Activated effector memory CD4-positive, alpha-beta T cell treated with anti-CD3 and anti-CD28 coated beads, Interleukin-2, amount 50 U/mL, for 16 hours (primary cell): Measurements from ENCODE around the gene SYT11.
"Not testable (repeated sequence)": the region's sequence is repeated elsewhere in the genome, so short reads cannot be mapped to it uniquely, and the experiment has no call there.

Source experiments
- DNase-seq: peaks from one replicate; pipeline ENCODE4 v3.0.0-alpha.2; 2020

The SYT11 gene

DNA sequence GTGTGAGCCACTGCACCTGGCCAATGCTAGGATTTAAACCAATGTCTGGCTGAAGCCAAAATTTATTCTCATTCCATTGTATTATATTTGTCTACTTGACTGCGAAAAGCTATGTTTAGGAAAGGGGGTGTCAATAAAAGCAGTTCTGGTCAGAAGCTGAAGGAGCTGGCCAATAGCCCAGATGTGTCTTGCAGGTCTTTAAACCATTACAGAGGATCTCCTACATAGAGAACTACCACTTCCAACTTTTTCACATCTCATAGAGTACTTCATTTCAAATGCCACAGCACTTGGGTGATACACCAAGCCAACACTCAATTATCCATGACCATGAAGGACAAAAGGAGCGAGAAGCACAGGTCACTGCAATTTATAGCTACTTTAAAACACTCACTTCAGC lies 2.5 kb downstream of the SYT11 start:
- no peak for DNase-seq

DNA sequence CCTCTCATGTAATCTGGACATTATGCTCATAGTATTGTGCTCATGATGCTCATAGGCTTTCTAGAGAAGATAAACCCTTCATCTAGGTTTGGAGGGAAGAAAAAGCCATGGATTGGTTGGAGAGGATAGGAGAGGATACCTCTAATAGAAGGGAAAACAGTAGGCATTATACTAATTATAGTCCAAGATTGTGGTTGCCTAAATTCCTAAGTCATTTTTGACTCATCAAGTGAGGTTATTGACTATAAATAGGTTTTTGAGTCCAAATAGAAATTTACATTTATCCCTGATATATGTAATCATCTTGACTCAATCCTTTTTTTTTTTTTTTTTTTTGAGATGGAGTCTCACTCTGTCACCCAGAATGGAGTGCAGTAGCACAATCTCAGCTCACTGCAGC lies 5.0 kb downstream of the SYT11 start:
- DNase-seq: no peak

- DNase-seq: no peak
Measured at GRCh38 chr1:155867766-155868165, 8.4 kb downstream of the SYT11 start.

- DNase-seq: no peak
Measured at GRCh38 chr1:155871390-155871789, 12.0 kb downstream of the SYT11 start.

DNA sequence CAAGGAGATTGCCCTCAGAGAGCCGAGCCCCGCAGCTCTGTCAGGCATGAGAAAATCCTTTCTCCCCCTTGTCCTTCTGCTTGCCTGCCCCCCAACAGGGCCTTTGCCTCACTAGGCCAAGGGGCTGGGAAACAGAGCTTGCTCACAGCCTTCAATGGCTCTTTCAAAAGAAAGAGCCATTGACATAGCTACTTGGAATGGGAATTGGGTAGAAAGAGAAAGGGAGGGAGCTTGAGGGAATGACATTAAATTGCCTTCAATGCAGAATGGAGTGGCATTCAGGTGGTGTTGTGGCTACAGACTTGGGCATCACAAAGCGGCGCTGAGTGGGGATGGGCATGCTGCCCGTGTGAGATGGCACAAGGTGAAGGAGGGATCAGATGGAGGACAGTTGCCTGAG lies 13.2 kb downstream of the SYT11 start:
- DNase-seq: no peak

DNA sequence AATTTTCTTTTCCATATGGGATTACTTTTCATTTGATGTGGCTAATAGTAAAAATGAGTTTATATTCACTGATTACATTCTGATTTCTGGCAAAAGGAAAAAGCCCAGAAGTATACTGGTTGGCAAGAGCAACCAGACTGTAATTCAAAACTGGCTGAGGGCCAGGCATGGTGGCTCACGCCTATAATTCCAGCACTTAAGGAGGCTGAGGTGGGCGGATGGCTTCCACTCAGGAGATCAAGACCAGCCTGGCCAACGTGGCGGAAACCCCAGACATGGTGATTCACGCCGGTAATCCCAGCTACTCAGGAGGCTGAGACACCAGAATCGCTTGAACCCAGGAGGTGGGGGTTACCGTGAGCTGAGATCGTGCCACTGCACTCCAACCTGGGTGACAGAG lies 14.5 kb downstream of the SYT11 start:
- DNase-seq: no peak

DNA sequence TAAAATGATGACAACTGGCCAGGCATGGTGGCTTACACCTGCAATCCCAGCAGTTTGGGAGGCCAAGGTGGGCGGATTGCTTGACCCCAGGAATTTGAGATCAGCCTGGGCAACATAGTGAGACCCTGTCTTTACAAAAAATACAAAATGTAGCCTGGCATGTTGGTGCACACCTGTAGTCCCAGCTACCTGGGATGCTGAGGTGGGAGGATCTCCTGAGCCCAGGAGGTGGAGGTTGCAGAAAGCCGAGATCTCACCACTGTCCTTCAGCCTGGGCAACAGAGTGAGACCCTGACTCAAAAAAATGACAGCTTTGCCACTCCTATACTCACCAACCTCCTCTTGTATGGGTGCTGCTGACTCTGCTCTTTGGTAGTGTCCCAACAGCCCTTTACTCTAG lies 18.6 kb downstream of the SYT11 start:
- DNase-seq: no peak

- no peak for DNase-seq
Measured at GRCh38 chr1:155880251-155880650, 20.9 kb downstream of the SYT11 start.

GRCh38 chr1:155880950-155881349 lies 21.6 kb downstream of the SYT11 start:
- no peak for DNase-seq

DNA sequence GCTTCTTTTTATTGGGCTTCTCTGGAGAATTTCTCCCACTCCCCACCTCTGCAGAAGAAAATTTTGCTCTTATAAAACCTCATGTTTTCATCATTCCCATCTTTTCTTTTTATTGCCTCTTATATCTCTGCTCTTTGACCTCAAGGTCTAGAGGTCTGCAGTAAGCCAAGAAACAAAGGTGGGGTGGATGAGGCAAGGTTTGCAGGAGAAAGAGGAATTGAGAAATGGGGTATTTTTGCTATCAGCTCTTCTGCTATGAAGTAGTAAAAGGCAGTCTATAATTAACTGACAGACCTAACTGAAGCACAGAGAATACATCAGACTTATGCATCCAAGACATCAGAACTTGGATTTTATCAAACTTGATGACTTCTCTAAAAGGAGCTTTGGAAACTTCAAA lies 22.9 kb downstream of the SYT11 start:
- no peak for DNase-seq

DNA sequence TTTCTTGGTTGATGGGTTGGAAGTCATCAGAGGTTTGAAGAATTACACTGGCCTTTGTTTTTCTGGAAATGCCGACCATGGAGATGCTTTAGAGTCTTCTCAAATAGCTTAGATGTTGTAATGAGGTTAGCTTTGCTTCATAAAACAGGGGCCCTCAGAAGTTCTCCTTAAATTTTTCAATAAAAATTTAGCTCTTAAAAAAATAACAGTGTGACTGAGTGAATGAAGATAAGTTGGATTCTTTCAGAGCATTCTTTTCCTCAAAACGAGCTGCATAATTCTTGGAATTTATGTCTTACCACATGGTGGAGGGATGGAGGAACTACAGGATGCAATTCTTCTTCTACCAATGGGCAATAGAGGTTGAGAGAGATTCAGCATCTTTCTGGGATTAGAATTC lies 23.4 kb downstream of the SYT11 start:
- DNase-seq: no peak

DNA sequence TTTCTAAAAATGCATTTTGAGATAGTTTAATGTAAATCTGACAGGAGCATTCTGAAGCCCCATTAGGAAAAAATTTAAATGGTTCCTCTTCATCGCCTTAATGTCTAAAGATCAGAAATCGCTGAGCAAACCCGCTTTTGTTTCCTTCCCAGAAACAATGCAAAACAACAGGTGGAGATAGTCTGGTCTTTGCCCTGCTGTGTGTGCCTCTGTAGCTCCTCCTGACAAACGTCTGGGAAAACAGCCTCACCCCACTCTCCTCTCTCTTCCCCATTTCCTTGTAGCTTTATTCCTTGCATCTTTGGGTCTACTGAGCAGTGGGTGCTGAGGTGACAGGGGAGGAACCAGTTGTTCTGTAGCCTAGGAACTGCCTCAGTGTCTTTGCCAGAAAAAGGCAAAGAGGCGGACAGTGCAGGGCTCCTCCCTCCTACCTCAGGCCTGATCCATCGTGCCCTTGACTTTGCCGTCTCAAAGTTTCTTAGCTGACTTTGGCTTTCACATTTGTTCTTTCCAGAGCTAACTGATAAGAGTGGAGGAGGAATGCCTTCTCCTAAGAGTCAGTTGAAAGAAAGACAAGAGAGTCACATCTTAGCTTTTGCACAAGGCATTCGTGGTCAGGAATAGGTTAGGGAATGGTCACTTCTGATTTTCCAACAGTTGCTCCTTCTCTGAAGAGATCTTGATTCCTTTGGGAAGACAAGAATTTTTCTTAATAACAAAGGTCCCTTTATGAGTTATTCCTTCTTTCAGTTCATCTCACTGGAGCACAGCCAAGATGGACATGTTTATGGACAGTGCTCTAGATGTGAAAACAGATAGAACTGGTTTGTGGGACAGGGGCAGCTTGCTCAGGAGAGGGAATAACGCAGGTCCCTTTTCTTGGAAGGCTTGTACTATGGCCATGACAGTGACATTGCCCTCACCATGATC lies 24.9 kb downstream of the SYT11 start:
- no peak for DNase-seq

DNA sequence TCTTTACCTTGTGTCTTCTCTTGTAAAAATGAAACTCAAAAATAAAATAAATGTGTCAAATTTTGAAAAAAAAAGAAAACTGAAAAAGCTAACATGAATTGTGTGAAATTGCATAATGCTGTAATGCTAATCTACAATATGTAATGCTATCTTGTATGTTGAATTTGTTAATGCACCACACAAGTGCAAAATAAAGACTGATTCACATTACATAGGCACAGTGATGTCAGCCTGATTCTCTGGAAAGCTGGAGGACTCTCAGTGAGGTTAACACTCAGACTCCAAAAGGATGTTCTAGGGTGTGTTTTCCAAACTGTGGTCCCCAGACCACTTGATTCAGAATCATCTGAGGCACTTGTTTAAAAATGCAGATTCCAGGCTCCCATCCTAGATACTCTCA lies 25.6 kb downstream of the SYT11 start:
- no peak for DNase-seq

GRCh38 chr1:155888481-155888880 lies 29.1 kb downstream of the SYT11 start:
- DNase-seq: no peak

DNA sequence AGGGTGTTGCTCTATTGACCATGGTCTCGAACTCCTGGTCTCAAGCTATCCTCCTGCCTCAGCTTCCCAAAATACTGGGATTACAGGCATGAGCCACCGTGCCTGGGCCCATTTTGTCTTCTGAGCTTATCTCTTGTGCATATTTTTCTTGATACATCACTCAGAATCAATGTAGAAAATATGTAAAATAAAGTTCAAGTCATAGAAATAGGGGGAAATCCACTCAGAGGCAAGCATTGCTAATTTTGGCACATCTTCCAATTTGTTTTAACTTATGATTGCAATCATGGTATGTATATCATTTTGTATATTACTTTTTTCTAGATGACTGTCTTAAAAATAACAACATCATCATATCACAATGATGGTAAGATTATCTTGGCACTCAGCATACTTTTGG lies 30.2 kb downstream of the SYT11 start:
- no peak for DNase-seq

DNA sequence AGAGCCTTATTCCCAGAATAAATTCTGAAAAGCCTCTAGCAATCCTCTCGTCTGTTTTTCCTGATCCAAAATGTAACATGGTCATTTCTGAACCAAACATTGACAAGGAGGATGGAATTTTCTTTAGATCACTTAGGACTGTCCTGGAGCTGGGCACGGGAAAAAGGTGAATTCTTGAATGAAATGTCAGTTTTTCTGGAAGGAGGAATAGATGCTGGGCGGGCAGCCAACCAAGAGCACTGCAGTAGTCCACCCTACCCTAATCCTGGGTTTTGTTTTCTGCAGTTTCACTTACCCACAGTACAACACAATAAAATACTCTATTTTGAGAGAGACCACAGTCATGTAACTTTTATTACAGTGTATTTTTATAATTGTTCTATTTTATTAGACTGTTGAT lies 30.9 kb downstream of the SYT11 start:
- DNase-seq: no peak

DNA sequence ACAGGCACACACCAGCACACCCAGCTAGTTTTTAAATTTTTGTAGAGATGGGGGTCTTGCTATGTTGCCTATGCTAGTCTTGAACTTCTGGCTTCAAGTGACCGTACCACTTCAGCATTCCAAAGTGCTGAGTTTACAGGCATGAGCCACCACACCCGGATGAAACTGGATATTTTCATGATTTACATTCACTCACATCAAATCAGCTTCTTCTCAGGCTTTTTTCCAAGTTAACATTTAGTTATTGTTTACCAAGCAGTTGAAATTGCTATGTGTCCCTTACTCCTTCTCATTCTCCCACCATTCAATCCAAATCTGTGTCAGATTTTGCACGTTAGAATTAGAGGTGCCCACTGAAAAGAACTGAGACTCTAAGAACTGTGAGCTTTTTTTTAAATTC lies 33.4 kb downstream of the SYT11 start:
- no peak for DNase-seq

DNA sequence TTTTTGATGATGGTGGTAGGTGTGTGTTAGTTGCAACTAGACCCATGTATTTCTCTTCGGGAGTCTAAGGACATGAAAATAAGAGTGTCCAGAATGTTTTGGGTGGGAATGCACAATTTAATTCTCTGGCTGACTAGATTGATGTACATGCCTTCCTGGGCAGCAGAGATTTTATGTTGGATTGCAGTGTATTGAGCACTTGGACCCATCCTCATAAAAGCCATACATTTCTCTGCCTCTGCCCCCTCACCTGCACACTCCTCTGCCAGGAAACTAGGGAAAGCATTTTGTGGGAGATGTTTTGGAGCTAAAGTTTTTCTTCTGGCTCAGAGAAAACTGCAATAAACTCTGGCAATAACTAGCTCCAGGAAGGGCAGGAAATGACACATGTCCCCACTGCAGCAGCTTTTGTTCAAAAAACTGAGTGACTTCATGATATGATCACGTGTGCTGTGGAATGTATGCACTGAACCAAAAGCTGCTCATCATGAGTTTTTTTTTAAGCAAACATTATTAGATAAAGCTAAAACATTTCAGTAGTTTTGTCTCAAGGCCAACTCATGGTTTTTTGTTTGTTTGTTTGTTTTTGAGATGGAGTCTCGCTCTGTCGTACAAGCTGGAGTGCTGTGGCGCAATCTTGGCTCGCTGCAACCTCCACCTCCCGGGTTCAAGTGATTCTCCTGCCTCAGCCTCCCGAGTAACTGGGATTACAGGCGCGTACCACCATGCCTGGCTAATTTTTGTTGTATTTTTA lies 34.2 kb downstream of the SYT11 start:
- DNase-seq: no peak

GRCh38 chr1:155895617-155896016 lies 36.2 kb downstream of the SYT11 start:
- DNase-seq: not testable (repeated sequence)

DNA sequence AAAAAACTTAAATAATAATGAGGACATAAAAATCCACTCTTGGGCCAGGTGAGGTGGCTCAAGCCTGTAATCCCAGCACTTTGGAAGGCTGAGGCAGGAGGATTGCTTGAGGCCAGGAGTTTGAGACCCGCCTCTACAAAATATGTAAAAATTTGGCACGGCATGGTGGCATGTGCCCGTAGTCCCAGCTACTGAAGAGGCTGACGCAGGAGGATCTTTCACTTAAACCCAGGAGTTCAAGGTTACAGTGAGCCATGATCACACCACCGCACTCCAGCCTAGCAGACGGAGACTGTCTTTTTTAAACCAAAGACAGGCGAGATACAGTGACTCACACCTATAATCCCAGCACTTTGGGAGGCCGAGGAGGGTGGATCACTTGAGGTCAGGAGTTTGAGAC lies 37.1 kb downstream of the SYT11 start:
- not testable (repeated sequence) for DNase-seq

- no peak for DNase-seq
Measured at GRCh38 chr1:155897746-155898145, 38.4 kb downstream of the SYT11 start.

DNA sequence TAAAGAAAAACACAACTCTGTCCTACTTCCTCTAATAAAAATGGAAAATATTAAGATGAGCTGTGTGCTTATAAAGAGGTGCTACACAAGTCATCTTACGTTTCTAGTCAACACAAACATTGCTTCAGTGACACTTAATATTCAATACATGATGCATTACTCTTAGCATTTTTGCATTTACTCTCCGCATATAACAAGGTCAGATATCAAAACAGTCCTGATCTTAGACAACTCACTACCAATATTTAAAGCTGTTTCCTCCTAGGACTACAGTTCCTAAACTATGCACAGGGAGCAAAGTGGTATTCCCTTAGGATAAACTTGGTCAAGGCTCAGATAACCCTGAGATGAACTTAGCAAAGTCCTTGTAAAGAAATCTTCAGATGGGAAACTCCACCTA lies 39.5 kb downstream of the SYT11 start:
- no peak for DNase-seq

GRCh38 chr1:155899683-155900082 lies 40.3 kb downstream of the SYT11 start:
- DNase-seq: no peak

DNA sequence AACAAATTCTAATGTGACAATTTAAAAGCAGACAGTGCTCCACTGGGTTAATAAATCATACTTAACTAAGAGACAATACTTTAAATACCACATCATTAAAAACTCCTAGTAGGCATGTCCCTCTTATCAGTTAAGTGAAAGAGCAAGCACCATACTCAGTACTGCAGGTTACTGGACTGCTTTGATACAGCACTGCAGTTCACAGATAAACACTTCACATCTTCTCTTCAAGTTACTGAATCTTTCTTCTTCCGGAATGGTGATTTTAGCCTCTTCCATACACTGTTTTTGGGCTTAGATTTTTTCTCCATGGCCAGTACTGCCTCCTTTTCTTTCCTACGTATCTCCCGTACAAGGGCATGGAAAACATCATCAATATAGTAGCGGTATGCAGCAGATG lies 40.8 kb downstream of the SYT11 start:
- DNase-seq: no peak
